GM23248 (cell line): Measurements from ENCODE around the gene CARMIL1.

Experiments
- EZH2 ChIP-seq: fragments of 200-600 bp; sonication (generic); IDR thresholded peaks from 2 replicates; pipeline ENCODE4 v1.6.1; 2018; ENCODE audit warnings: antibody characterized with exemption, mild to moderate bottlenecking; ENCODE audit not compliant: insufficient read depth, poor library complexity, severe bottlenecking
- EZH2phosphoT487 ChIP-seq: fragments of 200-600 bp; sonication (generic); IDR thresholded peaks from 2 replicates; pipeline ENCODE4 v1.6.1; 2018; ENCODE audit warnings: antibody characterized with exemption, moderate library complexity, mild to moderate bottlenecking, low read depth; ENCODE audit not compliant: insufficient read depth

DNA sequence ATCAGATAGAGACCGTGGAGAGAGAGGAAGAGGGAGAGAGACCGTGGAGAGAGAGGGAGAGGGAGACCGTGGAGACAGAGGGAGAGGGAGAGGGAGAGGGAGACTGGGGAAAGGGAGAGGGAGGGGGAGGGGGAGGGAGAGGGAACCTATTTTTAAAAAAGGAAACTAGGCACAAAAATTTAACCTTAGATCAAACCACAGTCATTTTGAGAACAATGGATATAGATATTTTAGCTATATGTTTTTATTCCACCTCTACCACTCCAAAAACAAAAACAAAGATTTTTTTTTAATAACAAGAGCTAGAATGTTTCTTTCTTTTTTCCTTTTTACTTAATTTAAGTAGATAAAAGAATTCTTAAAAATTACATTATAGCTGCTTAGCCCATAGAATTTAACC is 307.8 kb downstream of the CARMIL1 start:
- TF ChIP-seq EZH2 (no peak), EZH2phosphoT487 (no peak)
